Measurements from ENCODE around the gene CACFD1.
A peak's percentile ranks its signal among the peaks of the same experiment; 100 is the strongest.

Gene CACFD1

DNA sequence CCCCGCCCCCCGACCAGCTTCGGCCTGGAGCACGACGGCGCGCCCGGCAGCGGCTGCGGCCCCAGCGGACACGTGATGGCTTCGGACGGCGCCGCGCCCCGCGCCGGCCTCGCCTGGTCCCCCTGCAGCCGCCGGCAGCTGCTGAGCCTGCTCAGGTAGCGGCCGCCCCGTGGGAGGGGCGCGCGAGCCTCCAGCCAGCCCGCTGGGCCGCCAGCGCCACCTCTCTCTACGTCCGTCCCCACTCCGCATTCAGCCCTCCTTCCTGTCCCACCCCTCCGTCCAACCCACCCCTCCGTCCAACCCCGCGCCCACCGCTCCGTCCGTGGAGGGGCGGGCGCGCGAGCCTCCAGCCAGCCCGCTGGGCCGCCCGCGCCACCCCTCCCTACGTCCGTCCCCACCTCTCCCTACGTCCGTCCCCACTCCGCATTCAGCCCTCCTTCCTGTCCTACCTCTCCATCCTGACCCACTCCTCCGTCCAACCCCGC, 31.1 kb upstream of the CACFD1 start:
- no peak overlapping the region for H3K27ac Mint-ChIP-seq (ENCODE audit: low read depth)
- H3K4me1 Mint-ChIP-seq: no peaks in the 10 kb centered on the region
- peak overlapping the region; percentile 13 for H3K4me3 Mint-ChIP-seq
- no peak for ATAC-seq (replicated peaks; ENCODE audit: extremely low read depth, poor library complexity, severe bottlenecking)
- H3K36me3 Mint-ChIP-seq (ENCODE audit: insufficient read depth): no peaks in the 10 kb centered on the region
- no peaks in the 10 kb centered on the region for H3K9me3 Mint-ChIP-seq
- peaks cover 38% of the 10 kb centered on the region for H3K27me3 Mint-ChIP-seq
- no peak for DNase-seq (ENCODE audit: low spot score in 2 of 2)

DNA sequence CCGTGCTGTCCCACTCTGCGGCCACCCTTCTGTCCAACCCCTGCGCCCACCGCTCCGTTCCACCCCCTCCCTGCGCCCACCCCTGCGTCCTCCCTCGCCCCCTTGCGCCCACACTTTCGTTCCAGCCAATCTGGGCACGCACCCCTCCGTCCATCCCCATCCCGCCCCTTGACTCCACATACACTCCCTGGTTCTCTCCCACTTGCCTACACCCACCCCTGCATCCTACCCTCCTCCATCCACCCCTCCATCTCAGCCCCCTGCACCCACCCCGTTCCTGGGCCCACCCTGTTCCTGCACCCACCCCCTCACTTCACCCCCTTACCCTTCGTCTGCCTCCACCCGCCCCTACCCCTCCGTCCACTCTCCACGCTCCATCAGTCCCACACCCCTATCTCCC, 30.6 kb upstream of the CACFD1 start:
- Mint-ChIP-seq H3K27me3 (peaks cover 38% of the 10 kb centered on the region), H3K9me3 (no peaks in the 10 kb centered on the region), H3K36me3 (ENCODE audit: insufficient read depth) (no peaks in the 10 kb centered on the region), H3K4me3 (peak overlapping the region; percentile 13), H3K4me1 (no peaks in the 10 kb centered on the region), H3K27ac (ENCODE audit: low read depth) (peak overlapping the region; percentile 41)
- ATAC-seq (replicated peaks; ENCODE audit: extremely low read depth, poor library complexity, severe bottlenecking): no peak
- DNase-seq (ENCODE audit: low spot score in 2 of 2): no peak

DNA sequence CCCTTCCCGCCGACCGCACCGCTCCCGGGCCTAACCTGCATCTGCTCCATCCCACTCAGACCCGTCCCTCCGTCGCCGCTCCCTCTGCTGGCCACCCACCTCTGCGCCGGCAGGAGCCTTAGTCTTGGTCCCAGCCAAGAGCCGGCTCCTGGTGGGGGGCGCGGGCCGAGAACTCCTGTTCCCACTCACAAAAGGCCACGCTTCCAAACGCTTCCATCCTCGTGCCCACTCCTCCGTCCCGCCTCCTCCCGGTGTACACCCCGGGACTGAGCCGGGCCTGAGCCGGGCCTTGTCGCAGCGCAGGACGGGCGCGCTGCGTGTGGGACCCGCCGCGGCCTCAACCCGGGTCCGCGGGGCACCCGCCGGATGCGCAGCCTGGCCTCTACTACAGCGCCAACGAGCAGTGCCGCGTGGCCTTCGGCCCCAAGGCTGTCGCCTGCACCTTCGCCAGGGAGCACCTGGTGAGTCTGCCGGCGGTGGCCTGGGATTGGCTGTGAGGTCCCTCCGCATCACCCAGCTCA, 30.1 kb upstream of the CACFD1 start:
- peak overlapping the region; percentile 41 for H3K27ac Mint-ChIP-seq (ENCODE audit: low read depth)
- H3K36me3 Mint-ChIP-seq (ENCODE audit: insufficient read depth): no peaks in the 10 kb centered on the region
- no peaks in the 10 kb centered on the region for H3K9me3 Mint-ChIP-seq
- peaks cover 35% of the 10 kb centered on the region for H3K27me3 Mint-ChIP-seq
- H3K4me3 Mint-ChIP-seq: peak overlapping the region; percentile 13
- no peak for DNase-seq (ENCODE audit: low spot score in 2 of 2)
- no peaks in the 10 kb centered on the region for H3K4me1 Mint-ChIP-seq
- ATAC-seq (replicated peaks; ENCODE audit: extremely low read depth, poor library complexity, severe bottlenecking): no peak

DNA sequence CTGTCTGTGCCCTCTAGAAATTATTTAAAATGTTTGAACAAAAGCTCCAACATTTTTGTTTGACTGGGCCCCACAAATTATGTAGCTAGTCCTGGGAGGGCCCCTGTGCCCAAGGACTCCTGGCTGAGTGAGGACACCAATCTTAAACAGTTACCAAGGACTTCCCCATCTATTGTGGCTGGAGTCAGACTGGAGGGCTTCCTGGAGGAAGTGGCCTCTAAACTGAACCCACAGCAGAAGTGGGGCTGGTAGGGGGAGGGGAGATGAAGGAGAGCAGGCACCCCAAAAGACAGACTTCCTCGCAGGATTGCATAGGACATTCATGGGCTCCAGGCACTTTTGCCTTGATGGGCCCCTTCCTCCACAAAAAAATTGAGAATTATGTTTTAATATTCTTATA, 29.5 kb upstream of the CACFD1 start:
- Mint-ChIP-seq H3K4me3 (no peak overlapping the region), H3K27me3 (peaks cover 29% of the 10 kb centered on the region), H3K36me3 (ENCODE audit: insufficient read depth) (no peaks in the 10 kb centered on the region), H3K4me1 (no peaks in the 10 kb centered on the region), H3K27ac (ENCODE audit: low read depth) (no peak overlapping the region), H3K9me3 (no peaks in the 10 kb centered on the region)
- DNase-seq (ENCODE audit: low spot score in 2 of 2) (no peak), ATAC-seq (replicated peaks; ENCODE audit: extremely low read depth, poor library complexity, severe bottlenecking) (no peak)

DNA sequence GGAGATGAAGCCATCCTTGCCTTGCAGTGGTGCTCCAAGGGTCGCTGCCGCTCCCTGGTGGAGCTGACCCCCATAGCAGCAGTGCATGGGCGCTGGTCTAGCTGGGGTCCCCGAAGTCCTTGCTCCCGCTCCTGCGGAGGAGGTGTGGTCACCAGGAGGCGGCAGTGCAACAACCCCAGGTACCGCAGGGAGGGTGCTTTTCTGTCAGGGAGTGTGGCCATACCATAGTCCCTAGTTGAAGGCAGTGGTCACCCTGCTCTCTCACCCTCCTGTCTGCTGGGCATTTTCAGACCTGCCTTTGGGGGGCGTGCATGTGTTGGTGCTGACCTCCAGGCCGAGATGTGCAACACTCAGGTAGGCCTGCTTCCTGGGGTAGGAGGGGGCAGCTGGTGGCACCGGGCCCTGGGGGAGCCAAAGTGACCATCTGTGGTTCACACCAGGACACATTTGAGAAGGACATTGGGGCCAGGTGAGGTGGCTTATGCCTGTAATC, 26.4 kb upstream of the CACFD1 start:
- DNase-seq (ENCODE audit: low spot score in 2 of 2) (no peak), ATAC-seq (replicated peaks; ENCODE audit: extremely low read depth, poor library complexity, severe bottlenecking) (no peak)
- no peak overlapping the region for H3K4me3 Mint-ChIP-seq
- H3K9me3 Mint-ChIP-seq: no peaks in the 10 kb centered on the region
- no peaks in the 10 kb centered on the region for H3K4me1 Mint-ChIP-seq
- no peak overlapping the region for H3K27ac Mint-ChIP-seq (ENCODE audit: low read depth)
- H3K27me3 Mint-ChIP-seq: no peaks in the 10 kb centered on the region
- peaks cover 2% of the 10 kb centered on the region for H3K36me3 Mint-ChIP-seq (ENCODE audit: insufficient read depth)

DNA sequence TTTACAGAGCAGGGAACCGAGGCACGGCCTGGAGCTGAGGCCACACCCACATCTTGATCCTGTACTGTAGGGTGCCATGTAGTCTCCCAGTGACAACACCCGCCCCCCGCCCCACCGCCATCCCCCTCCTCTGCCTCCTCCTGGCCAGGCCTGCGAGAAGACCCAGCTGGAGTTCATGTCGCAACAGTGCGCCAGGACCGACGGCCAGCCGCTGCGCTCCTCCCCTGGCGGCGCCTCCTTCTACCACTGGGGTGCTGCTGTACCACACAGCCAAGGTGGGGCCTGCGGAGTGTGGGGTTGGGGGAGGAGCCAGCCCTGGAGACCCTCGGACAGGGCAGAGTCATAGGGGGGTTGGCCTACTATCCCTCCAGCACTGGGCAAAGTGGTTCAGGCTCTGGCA, 23.1 kb upstream of the CACFD1 start:
- ATAC-seq (replicated peaks; ENCODE audit: extremely low read depth, poor library complexity, severe bottlenecking) (no peak), DNase-seq (ENCODE audit: low spot score in 2 of 2) (no peak)
- Mint-ChIP-seq H3K4me3 (no peak overlapping the region), H3K36me3 (ENCODE audit: insufficient read depth) (peaks cover 2% of the 10 kb centered on the region), H3K9me3 (no peaks in the 10 kb centered on the region), H3K27me3 (no peaks in the 10 kb centered on the region), H3K27ac (ENCODE audit: low read depth) (no peak overlapping the region), H3K4me1 (no peaks in the 10 kb centered on the region)

DNA sequence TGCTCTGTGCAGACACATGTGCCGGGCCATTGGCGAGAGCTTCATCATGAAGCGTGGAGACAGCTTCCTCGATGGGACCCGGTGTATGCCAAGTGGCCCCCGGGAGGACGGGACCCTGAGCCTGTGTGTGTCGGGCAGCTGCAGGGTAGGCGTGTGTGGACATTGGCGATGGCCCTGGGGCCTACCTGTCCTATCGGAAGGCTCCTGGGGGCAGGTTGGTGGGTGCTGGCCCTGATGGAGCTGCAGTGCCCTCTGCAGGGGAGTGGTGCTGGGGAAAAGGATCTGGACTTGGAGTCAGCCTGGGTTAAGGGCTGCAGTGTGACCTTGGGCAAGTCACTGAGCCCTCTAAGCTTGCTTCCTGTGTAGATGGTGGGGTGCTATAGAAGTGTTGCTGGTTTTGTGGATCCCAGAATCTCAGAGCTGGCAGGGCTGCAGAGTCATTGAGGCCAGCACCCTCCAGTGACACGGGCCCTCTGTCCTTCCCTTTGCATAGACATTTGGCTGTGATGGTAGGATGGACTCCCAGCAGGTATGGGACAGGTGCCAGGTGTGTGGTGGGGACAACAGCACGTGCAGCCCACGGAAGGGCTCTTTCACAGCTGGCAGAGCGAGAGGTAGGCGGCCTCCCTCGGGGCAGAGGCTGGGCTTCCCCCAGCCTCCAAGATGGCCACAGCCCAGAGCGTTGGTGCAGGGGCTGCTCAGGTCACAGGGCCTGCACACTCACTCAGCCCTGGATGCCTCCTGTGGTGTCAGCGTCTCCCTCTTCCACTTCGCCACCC, 21.8 kb upstream of the CACFD1 start:
- Mint-ChIP-seq H3K4me1 (no peaks in the 10 kb centered on the region), H3K4me3 (no peak overlapping the region), H3K36me3 (ENCODE audit: insufficient read depth) (peaks cover 2% of the 10 kb centered on the region), H3K27me3 (no peaks in the 10 kb centered on the region), H3K9me3 (no peaks in the 10 kb centered on the region), H3K27ac (ENCODE audit: low read depth) (no peak overlapping the region)
- ATAC-seq (replicated peaks; ENCODE audit: extremely low read depth, poor library complexity, severe bottlenecking) (no peak), DNase-seq (ENCODE audit: low spot score in 2 of 2) (no peak)

DNA sequence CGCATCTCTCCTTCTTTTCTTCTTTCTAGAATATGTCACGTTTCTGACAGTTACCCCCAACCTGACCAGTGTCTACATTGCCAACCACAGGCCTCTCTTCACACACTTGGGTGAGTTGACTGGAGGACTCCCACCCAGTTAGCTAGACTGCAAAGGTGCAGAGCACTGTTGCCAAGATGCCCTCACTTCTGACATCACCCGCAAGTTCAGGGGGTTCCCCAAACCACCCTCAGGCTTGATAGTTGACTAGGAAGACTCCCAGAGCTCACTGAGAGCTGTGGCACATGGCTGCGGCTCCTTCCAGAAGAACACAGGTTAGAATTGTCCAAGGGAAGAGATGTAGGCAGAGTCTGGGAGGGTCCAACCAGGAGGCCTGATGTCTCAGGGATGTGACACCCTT, 20.4 kb upstream of the CACFD1 start:
- H3K4me3 Mint-ChIP-seq: no peak overlapping the region
- H3K27ac Mint-ChIP-seq (ENCODE audit: low read depth): no peak overlapping the region
- DNase-seq (ENCODE audit: low spot score in 2 of 2): no peak
- no peaks in the 10 kb centered on the region for H3K27me3 Mint-ChIP-seq
- ATAC-seq (replicated peaks; ENCODE audit: extremely low read depth, poor library complexity, severe bottlenecking): no peak
- H3K4me1 Mint-ChIP-seq: no peaks in the 10 kb centered on the region
- H3K9me3 Mint-ChIP-seq: no peaks in the 10 kb centered on the region
- H3K36me3 Mint-ChIP-seq (ENCODE audit: insufficient read depth): peaks cover 2% of the 10 kb centered on the region

DNA sequence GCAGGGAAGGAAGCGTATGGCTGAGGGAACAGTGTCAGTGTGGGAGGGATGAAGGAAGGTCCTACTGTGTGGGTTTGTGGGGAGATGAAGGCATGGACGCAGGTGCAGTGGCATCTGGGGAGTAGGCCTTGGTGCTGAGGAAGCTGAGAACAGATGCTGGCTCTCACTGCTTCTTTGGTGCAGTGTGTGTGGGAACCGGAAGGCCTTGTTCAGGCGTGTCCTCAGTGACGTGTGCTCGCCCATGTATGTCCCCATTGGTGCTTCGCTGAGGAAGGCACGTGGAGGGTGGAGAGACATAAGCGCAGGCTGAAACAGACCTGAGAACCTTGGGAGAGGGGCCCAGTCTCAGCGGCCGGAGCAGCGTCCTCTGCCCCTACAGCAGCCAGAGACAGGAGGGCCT, 18.9 kb upstream of the CACFD1 start:
- H3K4me1 Mint-ChIP-seq: no peaks in the 10 kb centered on the region
- ATAC-seq (replicated peaks; ENCODE audit: extremely low read depth, poor library complexity, severe bottlenecking) (no peak), DNase-seq (ENCODE audit: low spot score in 2 of 2) (no peak)
- no peak overlapping the region for H3K4me3 Mint-ChIP-seq
- no peaks in the 10 kb centered on the region for H3K27me3 Mint-ChIP-seq
- peaks cover 2% of the 10 kb centered on the region for H3K36me3 Mint-ChIP-seq (ENCODE audit: insufficient read depth)
- no peaks in the 10 kb centered on the region for H3K9me3 Mint-ChIP-seq
- no peak overlapping the region for H3K27ac Mint-ChIP-seq (ENCODE audit: low read depth)

DNA sequence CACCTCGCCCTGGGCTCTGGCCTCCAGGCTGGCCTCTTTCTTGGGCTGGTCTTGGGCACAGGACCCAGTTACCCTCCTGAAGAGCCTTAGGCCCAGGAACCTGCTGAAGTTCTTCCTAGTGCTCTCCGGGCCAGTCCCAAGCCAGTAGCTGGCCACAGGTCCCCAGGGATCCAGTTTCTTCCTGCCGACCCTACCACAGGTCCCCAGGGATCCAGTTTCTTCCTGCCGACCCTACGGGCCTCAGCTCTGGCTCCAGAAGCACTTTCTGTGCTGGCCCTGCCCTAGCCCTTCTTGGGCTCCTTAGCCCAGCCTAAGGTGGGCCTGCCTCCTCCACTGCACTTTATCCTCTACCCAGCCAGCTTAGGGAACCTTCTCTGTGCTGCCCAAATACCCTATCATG, 18.2 kb upstream of the CACFD1 start:
- DNase-seq (ENCODE audit: low spot score in 2 of 2) (no peak), ATAC-seq (replicated peaks; ENCODE audit: extremely low read depth, poor library complexity, severe bottlenecking) (no peak)
- H3K27me3 Mint-ChIP-seq: no peaks in the 10 kb centered on the region
- no peak overlapping the region for H3K4me3 Mint-ChIP-seq
- H3K36me3 Mint-ChIP-seq (ENCODE audit: insufficient read depth): peaks cover 2% of the 10 kb centered on the region
- H3K9me3 Mint-ChIP-seq: no peaks in the 10 kb centered on the region
- H3K27ac Mint-ChIP-seq (ENCODE audit: low read depth): no peak overlapping the region
- H3K4me1 Mint-ChIP-seq: no peaks in the 10 kb centered on the region

DNA sequence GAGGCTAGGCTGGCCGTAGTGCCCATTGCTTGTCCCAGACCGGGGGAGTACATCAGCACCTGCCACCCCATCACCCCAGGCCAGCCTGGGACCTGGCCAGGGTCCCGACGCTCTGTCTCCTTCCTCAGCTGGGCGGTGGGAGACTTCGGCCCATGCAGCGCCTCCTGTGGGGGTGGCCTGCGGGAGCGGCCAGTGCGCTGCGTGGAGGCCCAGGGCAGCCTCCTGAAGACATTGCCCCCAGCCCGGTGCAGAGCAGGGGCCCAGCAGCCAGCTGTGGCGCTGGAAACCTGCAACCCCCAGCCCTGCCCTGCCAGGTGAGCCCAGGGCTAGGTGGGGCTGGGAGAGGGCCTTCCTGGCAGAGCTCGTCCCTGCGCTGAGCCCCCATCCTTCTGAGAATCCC, 16.5 kb upstream of the CACFD1 start:
- H3K4me1 Mint-ChIP-seq: no peaks in the 10 kb centered on the region
- no peaks in the 10 kb centered on the region for H3K27me3 Mint-ChIP-seq
- H3K27ac Mint-ChIP-seq (ENCODE audit: low read depth): no peak overlapping the region
- H3K4me3 Mint-ChIP-seq: no peak overlapping the region
- no peaks in the 10 kb centered on the region for H3K9me3 Mint-ChIP-seq
- no peaks in the 10 kb centered on the region for H3K36me3 Mint-ChIP-seq (ENCODE audit: insufficient read depth)
- DNase-seq (ENCODE audit: low spot score in 2 of 2) (no peak), ATAC-seq (replicated peaks; ENCODE audit: extremely low read depth, poor library complexity, severe bottlenecking) (no peak)

DNA sequence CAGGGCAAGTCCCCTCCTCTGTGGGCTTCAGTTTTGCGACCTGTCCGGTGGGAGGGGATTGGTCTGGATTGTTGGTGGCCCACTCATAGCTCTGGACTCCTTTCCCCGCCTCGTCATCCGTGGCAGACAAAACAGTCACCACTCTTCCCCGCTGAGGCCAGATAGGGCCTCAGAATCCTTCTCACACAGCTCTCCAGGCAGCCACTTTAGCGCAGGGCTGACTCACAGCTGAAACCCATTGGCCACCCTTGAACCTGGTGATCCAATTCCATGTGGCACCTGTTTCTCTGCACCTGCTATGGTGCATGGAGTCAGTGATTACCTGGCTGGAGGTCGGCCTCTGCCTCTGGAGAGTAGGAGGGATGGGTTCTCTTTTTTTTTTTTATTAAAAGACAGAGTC, 15.8 kb upstream of the CACFD1 start:
- Mint-ChIP-seq H3K9me3 (no peaks in the 10 kb centered on the region), H3K36me3 (ENCODE audit: insufficient read depth) (no peaks in the 10 kb centered on the region), H3K4me1 (no peaks in the 10 kb centered on the region), H3K4me3 (no peak overlapping the region), H3K27me3 (no peaks in the 10 kb centered on the region), H3K27ac (ENCODE audit: low read depth) (no peak overlapping the region)
- DNase-seq (ENCODE audit: low spot score in 2 of 2) (no peak), ATAC-seq (replicated peaks; ENCODE audit: extremely low read depth, poor library complexity, severe bottlenecking) (no peak)

DNA sequence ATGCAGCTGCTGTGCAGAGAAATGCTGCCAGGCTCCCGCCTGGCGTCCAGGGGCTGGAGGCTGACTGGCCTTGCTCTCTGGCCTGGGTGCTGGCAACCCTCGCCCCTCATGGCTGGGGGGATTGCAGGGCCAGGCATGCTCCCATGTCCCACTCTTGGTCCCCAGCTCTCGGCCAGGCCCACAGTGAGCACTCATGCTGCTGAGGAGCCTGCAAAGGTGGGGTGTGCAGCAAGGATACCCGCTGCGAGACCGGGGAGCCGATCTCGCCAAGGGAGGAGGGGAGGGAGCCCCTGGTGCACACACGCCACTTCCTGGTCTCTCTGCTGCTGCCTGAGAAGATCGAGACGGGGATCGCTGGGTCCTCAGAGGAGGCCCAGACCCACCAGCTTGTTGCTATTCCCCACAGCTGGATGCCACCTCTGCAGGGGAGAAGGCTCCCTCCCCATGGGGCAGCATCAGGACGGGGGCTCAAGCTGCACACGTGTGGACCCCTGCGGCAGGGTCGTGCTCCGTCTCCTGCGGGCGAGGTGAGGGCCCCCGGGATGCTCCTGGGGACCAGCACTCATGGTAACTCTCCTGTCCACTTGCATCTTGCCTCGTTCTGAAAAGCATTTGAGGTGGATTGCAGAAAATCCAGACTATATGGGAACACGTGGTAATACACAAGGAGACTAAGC, 14.3 kb upstream of the CACFD1 start:
- Mint-ChIP-seq H3K4me3 (no peak overlapping the region), H3K27ac (ENCODE audit: low read depth) (no peak overlapping the region), H3K27me3 (no peaks in the 10 kb centered on the region), H3K9me3 (no peaks in the 10 kb centered on the region), H3K36me3 (ENCODE audit: insufficient read depth) (no peaks in the 10 kb centered on the region), H3K4me1 (no peaks in the 10 kb centered on the region)
- no peak for DNase-seq (ENCODE audit: low spot score in 2 of 2)
- ATAC-seq (replicated peaks; ENCODE audit: extremely low read depth, poor library complexity, severe bottlenecking): no peak

All from central memory CD8-positive, alpha-beta T cell (primary cell).